Astrocyte (in vitro differentiated cells and primary cell): ENCODE results near the gene RIT2. TPM values are rescaled to one million over a fixed set of nuclear protein-coding genes. Genes with fewer than 3 reads are reported as not detected.

Experiments
- DNase-seq: peaks from one replicate; pipeline ENCODE4 v3.0.0-alpha.2; 2010; ENCODE audit warnings: low read depth
- FAIRE-seq: peaks from 2 replicates; lab custom pipeline; 2011; peaks lifted over from hg19 to GRCh38; lab: Jason Lieb, UNC
- H2AFZ ChIP-seq: 2 replicates; pipeline ENCODE4 v1.6.0; 2012; ENCODE audit warnings: low read depth, low read length, inconsistent platforms
- H3K27ac ChIP-seq: 2 replicates; pipeline ENCODE4 v1.5.1; 2011; ENCODE audit warnings: low read depth, low read length, inconsistent platforms
- H3K27me3 ChIP-seq: 2 replicates; pipeline ENCODE4 v1.6.0; 2011; ENCODE audit warnings: low read length, inconsistent platforms; ENCODE audit not compliant: insufficient read depth
- H3K36me3 ChIP-seq: 2 replicates; pipeline ENCODE4 v1.5.1; 2011; ENCODE audit warnings: low read length, inconsistent platforms; ENCODE audit not compliant: insufficient read depth
- H3K4me1 ChIP-seq: 2 replicates; pipeline ENCODE4 v1.5.1; 2011; ENCODE audit warnings: low read length, inconsistent platforms; ENCODE audit not compliant: insufficient read depth
- H3K4me2 ChIP-seq: 2 replicates; pipeline ENCODE4 v1.6.0; 2012; ENCODE audit warnings: low read length, inconsistent platforms
- H3K4me3 ChIP-seq: 2 replicates; pipeline ENCODE4 v1.5.1; 2011; ENCODE audit warnings: low read depth, mild to moderate bottlenecking, low read length, inconsistent platforms; ENCODE audit not compliant: insufficient read depth
- H3K79me2 ChIP-seq: 2 replicates; pipeline ENCODE4 v1.6.0; 2012; ENCODE audit warnings: mild to moderate bottlenecking, low read length, inconsistent platforms; ENCODE audit not compliant: insufficient read depth
- H3K9ac ChIP-seq: 2 replicates; pipeline ENCODE4 v1.6.0; 2012; ENCODE audit warnings: mild to moderate bottlenecking, low read length, inconsistent platforms
- H3K9me3 ChIP-seq: 2 replicates; pipeline ENCODE4 v1.5.1; 2012; ENCODE audit warnings: low read depth, mild to moderate bottlenecking, low read length, inconsistent platforms; ENCODE audit not compliant: insufficient read depth
- H4K20me1 ChIP-seq: 2 replicates; pipeline ENCODE4 v1.6.0; 2012; ENCODE audit warnings: low read length, inconsistent platforms; ENCODE audit not compliant: insufficient read depth
- H3K27ac Mint-ChIP-seq: one replicate; pipeline ENCODE4 v1.8.0; 2021; ENCODE audit warnings: mild to moderate bottlenecking, mixed read lengths; ENCODE audit not compliant: unreplicated experiment
- H3K27me3 Mint-ChIP-seq: one replicate; pipeline ENCODE4 v1.8.0; 2021; ENCODE audit warnings: low read depth, mixed read lengths; ENCODE audit not compliant: unreplicated experiment
- H3K36me3 Mint-ChIP-seq: one replicate; pipeline ENCODE4 v1.8.0; 2021; ENCODE audit warnings: low read depth, mixed read lengths; ENCODE audit not compliant: unreplicated experiment
- H3K4me1 Mint-ChIP-seq: one replicate; pipeline ENCODE4 v1.8.0; 2021; ENCODE audit warnings: low read depth, mixed read lengths; ENCODE audit not compliant: unreplicated experiment
- H3K4me3 Mint-ChIP-seq: one replicate; pipeline ENCODE4 v1.8.0; 2021; ENCODE audit warnings: mild to moderate bottlenecking, moderate library complexity, mixed read lengths; ENCODE audit not compliant: unreplicated experiment
- H3K9me3 Mint-ChIP-seq: one replicate; pipeline ENCODE4 v1.8.0; 2021; ENCODE audit warnings: mild to moderate bottlenecking, mixed read lengths; ENCODE audit not compliant: unreplicated experiment
- CTCF ChIP-seq: IDR thresholded peaks from 2 replicates; pipeline ENCODE4 v1.5.1; 2011; ENCODE audit warnings: low read depth, mild to moderate bottlenecking, inconsistent platforms, low read length, moderate library complexity; ENCODE audit not compliant: insufficient read depth
- EZH2 ChIP-seq: IDR thresholded peaks from 2 replicates; pipeline ENCODE4 v1.6.1; 2012; ENCODE audit warnings: mild to moderate bottlenecking, low read length, inconsistent platforms; ENCODE audit not compliant: insufficient read depth
- total RNA-seq: library from RNA; stranded (reverse); gene quantifications from 2 replicates; pipeline ENCODE4 v1.2.1, GENCODE V29; 2021

Gene RIT2
- total RNA-seq, 1 donor from 2014 or later, result not detected

GRCh38 chr18:42781298-42781815 is 334.1 kb downstream of the RIT2 start:
- Histone ChIP-seq H3K4me3 (no peak overlapping the region), H2AFZ (no peak overlapping the region), H3K4me2 (no peak overlapping the region), H3K27ac (no peak overlapping the region), H3K4me1 (no peaks in the 10 kb centered on the region), H3K27me3 (no peaks in the 10 kb centered on the region), H3K79me2 (no peaks in the 10 kb centered on the region), H3K9ac (no peak overlapping the region), H4K20me1 (no peaks in the 10 kb centered on the region), H3K9me3 (no peaks in the 10 kb centered on the region), H3K36me3 (no peaks in the 10 kb centered on the region)
- FAIRE-seq (no peak), DNase-seq (no peak)
- no peak for TF ChIP-seq EZH2
- Mint-ChIP-seq H3K4me1 (no peaks in the 10 kb centered on the region), H3K36me3 (no peaks in the 10 kb centered on the region), H3K27ac (no peak overlapping the region), H3K9me3 (no peaks in the 10 kb centered on the region), H3K4me3 (no peak overlapping the region), H3K27me3 (no peaks in the 10 kb centered on the region)

- Mint-ChIP-seq H3K4me3 (no peak overlapping the region), H3K27me3 (no peaks in the 10 kb centered on the region), H3K9me3 (no peaks in the 10 kb centered on the region), H3K36me3 (no peaks in the 10 kb centered on the region), H3K27ac (no peak overlapping the region), H3K4me1 (no peaks in the 10 kb centered on the region)
- TF ChIP-seq EZH2, result no peak
- TF ChIP-seq CTCF, result no peak
- Histone ChIP-seq H3K36me3 (no peaks in the 10 kb centered on the region), H3K4me3 (no peak overlapping the region), H4K20me1 (no peaks in the 10 kb centered on the region), H3K27me3 (no peaks in the 10 kb centered on the region), H3K9ac (no peak overlapping the region), H3K9me3 (no peaks in the 10 kb centered on the region), H3K4me2 (no peak overlapping the region), H3K4me1 (no peaks in the 10 kb centered on the region), H3K27ac (no peak overlapping the region), H2AFZ (no peak overlapping the region), H3K79me2 (no peaks in the 10 kb centered on the region)
- no peak for FAIRE-seq
- DNase-seq, result no peak
These were observed 335.3 kb downstream of the RIT2 start for GRCh38 chr18:42780171-42780570.

- no peaks in the 10 kb centered on the region for H3K4me1 Mint-ChIP-seq
- no peaks in the 10 kb centered on the region for H3K9me3 Mint-ChIP-seq
- Histone ChIP-seq H3K4me3 (no peak overlapping the region), H4K20me1 (no peaks in the 10 kb centered on the region), H3K9ac (no peak overlapping the region), H3K36me3 (no peaks in the 10 kb centered on the region), H3K4me1 (no peaks in the 10 kb centered on the region), H3K79me2 (no peaks in the 10 kb centered on the region), H3K4me2 (no peak overlapping the region), H3K27ac (no peak overlapping the region), H2AFZ (no peak overlapping the region), H3K27me3 (no peaks in the 10 kb centered on the region), H3K9me3 (no peaks in the 10 kb centered on the region)
- DNase-seq, result no peak
- no peaks in the 10 kb centered on the region for H3K36me3 Mint-ChIP-seq
- no peak for TF ChIP-seq EZH2
- no peak for TF ChIP-seq CTCF
- no peak overlapping the region for H3K4me3 Mint-ChIP-seq
- H3K27me3 Mint-ChIP-seq, result no peaks in the 10 kb centered on the region
- no peak for FAIRE-seq
- H3K27ac Mint-ChIP-seq, result no peak overlapping the region
These were observed 336.9 kb downstream of the RIT2 start for GRCh38 chr18:42778445-42779042.
